HUES64 (cell line): Measurements from ENCODE around the gene SLC1A2.

Experiments used
- H3K27ac ChIP-seq: 2 replicates; pipeline ENCODE4 v1.7.0; 2013; ENCODE audit warnings: low read depth, low read length, inconsistent platforms
- H3K27me3 ChIP-seq: 2 replicates; pipeline ENCODE4 v1.6.1; 2013; ENCODE audit warnings: mild to moderate bottlenecking, low read length; ENCODE audit not compliant: insufficient read depth
- H3K36me3 ChIP-seq: 2 replicates; pipeline ENCODE4 v1.6.1; 2013; ENCODE audit warnings: mild to moderate bottlenecking, low read length; ENCODE audit not compliant: insufficient read depth
- H3K4me1 ChIP-seq: 2 replicates; pipeline ENCODE4 v1.6.1; 2013; ENCODE audit warnings: mild to moderate bottlenecking, low read length, moderate library complexity; ENCODE audit not compliant: insufficient read depth
- H3K4me3 ChIP-seq: 2 replicates; pipeline ENCODE4 v1.5.1; 2013; ENCODE audit warnings: mild to moderate bottlenecking, low read length, moderate library complexity
- H3K9ac ChIP-seq: 2 replicates; pipeline ENCODE4 v1.6.1; 2013; ENCODE audit warnings: mild to moderate bottlenecking, low read depth, low read length
- H3K9me3 ChIP-seq: 2 replicates; pipeline ENCODE4 v1.6.1; 2013; ENCODE audit warnings: low read depth, low read length; ENCODE audit not compliant: insufficient read depth
- WGBS: fragments of 150-250, 120-280 bp; methylation state at CpG from one replicate; pipeline ENCODE4 v1.1.7; 2013; ENCODE audit warnings: missing lambda C conversion rate; 5-methylcytosine and 5-hydroxymethylcytosine counted together

The SLC1A2 gene

DNA sequence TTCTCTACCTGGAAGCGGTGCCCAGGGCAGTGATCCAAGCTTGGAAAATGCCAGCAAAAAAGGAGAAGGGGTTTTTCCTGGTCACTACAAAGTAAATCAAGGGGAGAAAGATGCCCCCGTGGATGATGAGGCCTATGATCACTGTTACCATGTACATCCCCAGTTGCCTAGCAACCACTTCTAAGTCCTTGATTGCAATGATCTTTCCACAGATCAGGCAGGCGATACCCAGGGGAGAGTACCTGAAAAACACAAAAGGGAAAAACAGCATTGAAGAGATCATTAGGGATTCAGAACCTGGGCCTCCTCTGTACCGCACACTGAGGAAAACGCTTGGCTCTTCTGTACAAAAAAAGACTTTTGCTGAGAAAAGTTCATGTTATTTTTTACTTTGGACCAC is 127.1 kb downstream of the SLC1A2 start:
- H3K36me3 ChIP-seq = no peaks in the 10 kb centered on the region
- H3K27me3 ChIP-seq = no peaks in the 10 kb centered on the region
- H3K4me1 ChIP-seq = no peaks in the 10 kb centered on the region
- H3K27ac ChIP-seq = no peak overlapping the region
- 96% methylated on average over 5 of the region's 5 CpGs for WGBS
- H3K9ac ChIP-seq = no peak overlapping the region
- no peak overlapping the region for H3K4me3 ChIP-seq
- no peaks in the 10 kb centered on the region for H3K9me3 ChIP-seq

DNA sequence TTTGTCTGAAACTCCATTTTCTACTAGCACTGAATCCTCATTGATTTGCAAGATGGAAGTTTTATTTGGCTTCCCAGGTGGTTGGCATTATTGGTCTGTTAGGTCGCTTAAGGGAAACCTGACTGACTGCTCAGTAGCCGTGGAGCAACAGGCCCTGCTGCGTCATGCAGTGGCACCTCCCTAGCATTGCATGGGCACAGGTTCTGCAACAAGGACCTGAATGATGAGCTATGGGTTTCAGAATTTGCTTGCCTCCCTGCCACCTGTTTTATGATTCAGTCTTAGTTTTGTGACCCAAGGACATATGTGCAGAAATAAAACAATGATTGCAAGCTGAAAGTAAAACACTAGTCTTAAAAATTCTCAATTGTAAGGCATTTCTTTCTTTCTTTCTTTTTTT is 128.5 kb downstream of the SLC1A2 start:
- no peak overlapping the region for H3K4me3 ChIP-seq
- no peaks in the 10 kb centered on the region for H3K9me3 ChIP-seq
- H3K4me1 ChIP-seq = no peaks in the 10 kb centered on the region
- WGBS = 70% methylated on average over 3 of the region's 3 CpGs
- H3K36me3 ChIP-seq = no peaks in the 10 kb centered on the region
- H3K9ac ChIP-seq = no peak overlapping the region
- no peak overlapping the region for H3K27ac ChIP-seq
- no peaks in the 10 kb centered on the region for H3K27me3 ChIP-seq

DNA sequence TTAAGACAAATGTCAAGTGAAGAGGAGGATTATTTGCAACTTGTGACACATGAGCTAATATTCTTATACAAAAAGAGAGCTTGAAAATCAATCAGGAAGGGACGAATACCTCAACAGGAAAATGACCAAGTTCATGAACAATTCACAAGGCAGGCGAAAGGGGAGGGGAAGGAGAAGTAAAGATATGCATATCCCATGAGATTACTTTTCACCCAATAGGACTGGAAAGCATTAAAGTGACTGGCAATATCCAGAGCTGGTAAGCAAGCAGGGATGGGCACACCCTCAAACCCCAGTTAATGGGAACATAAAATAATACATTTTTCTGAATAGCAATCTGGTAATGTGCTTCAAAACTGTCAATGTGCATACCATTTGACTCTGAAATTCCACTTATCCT is 129.5 kb downstream of the SLC1A2 start:
- no peak overlapping the region for H3K4me3 ChIP-seq
- no peak overlapping the region for H3K9ac ChIP-seq
- no peaks in the 10 kb centered on the region for H3K27me3 ChIP-seq
- H3K4me1 ChIP-seq = no peaks in the 10 kb centered on the region
- 83% methylated on average over 1 of the region's 2 CpGs for WGBS
- H3K27ac ChIP-seq = no peak overlapping the region
- no peaks in the 10 kb centered on the region for H3K9me3 ChIP-seq
- H3K36me3 ChIP-seq = no peaks in the 10 kb centered on the region

DNA sequence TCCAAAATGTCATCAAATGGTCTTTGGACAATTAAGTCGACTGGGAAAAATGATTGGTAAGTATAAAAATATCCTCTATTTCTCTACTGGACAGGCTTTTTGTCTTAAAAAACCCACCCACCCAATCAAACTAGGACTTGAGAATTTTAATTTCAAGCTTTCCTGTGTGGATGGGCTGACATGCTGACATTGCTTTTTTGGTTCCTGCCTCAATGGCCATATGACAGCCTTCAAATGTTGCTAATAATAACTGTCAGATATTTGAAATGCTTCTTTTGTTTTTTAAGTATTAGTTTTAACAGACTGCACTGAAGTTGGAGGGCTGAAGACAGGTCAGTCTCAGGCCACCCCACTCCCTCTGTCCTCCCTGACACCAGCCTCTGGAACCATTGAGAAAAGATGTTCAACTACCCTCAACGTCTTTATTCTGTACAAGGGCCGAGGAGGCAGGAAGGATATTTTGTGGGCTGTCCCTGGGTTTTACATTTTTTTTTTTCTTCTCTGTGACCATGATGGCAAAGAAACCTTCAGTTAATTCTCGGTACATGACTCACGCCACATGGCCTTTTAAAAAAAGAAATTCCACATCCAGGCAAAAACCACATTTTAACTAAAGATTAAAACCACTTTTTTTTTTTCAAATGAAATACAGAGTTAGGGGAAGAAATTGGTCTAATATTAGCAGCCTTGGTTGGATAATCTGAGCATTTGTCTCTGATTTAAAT is 130.4 kb downstream of the SLC1A2 start:
- Histone ChIP-seq H3K27me3 (no peaks in the 10 kb centered on the region), H3K27ac (no peak overlapping the region), H3K9ac (no peak overlapping the region), H3K36me3 (no peaks in the 10 kb centered on the region), H3K4me1 (no peaks in the 10 kb centered on the region), H3K9me3 (no peaks in the 10 kb centered on the region), H3K4me3 (no peak overlapping the region)
- 97% methylated on average over 4 of the region's 5 CpGs for WGBS

DNA sequence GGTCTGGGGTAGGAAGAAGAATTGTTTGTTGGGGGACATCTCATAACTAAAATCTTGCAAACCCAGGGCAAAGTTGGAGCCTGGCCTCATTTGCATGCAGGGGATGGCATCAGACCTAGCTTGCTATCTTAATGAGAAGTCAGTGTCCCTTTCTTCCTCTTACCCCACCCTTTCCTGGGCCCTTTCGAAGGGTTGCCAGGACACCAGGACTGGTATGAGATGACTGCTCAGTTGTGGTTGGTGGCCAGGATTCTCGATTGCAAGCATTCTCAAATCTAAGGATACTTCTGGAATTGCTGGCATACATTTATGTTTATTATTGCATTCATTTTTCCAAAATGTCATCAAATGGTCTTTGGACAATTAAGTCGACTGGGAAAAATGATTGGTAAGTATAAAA is 131.0 kb downstream of the SLC1A2 start:
- Histone ChIP-seq H3K4me1 (no peaks in the 10 kb centered on the region), H3K27me3 (no peaks in the 10 kb centered on the region), H3K9me3 (no peaks in the 10 kb centered on the region), H3K27ac (no peak overlapping the region), H3K9ac (no peak overlapping the region), H3K4me3 (no peak overlapping the region), H3K36me3 (no peaks in the 10 kb centered on the region)
- 96% methylated on average over 2 of the region's 3 CpGs for whole genome bisulfite sequencing

DNA sequence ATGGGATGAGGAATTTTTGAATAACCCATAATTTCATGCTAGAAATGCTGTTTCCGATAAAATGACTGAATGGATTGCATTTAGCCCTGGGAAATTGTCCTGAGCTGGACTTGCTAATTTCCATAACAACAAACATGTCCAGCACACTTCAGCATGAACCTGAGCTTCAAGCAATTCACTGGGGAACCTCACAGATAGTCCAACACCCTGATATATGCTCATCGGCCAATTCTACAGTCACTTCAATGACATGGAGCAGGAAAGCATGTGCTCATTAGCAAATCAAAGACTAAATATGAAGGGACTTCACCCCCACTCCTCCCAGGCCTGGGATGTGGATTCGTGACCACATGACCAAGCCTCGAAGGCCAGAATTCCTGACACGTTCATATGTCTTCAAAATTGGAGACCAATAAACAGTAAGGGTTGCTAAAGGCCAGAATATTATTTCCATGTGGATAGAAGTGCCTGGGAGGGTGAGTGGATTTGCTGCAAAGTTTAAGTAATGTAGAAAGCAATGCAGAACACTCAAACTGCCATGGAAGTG is 131.9 kb downstream of the SLC1A2 start:
- Histone ChIP-seq H3K27me3 (no peaks in the 10 kb centered on the region), H3K36me3 (no peaks in the 10 kb centered on the region), H3K4me1 (no peaks in the 10 kb centered on the region), H3K9ac (no peak overlapping the region), H3K4me3 (no peak overlapping the region), H3K9me3 (no peaks in the 10 kb centered on the region), H3K27ac (no peak overlapping the region)
- WGBS = 93% methylated on average over 5 of the region's 5 CpGs

DNA sequence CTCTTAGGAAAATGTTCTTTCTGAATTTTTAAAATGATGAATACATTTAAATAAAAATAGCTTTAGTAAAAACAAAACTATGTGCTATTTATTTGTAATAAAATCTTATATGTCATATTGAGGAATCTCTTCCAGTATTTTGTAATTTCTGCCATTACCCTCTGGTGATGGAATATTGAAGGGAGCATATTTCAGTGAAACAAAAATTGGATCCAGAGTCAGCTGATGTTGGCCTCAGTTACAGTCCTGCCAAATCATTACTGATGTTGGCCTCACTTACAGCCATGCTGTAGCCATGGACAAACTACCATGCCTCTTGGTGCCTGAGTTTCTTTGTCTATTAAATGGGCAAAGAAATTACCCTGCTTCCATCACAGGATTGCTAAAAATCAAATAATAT is 133.2 kb downstream of the SLC1A2 start:
- no peak overlapping the region for H3K9ac ChIP-seq
- H3K4me3 ChIP-seq = no peak overlapping the region
- no peak overlapping the region for H3K27ac ChIP-seq
- H3K27me3 ChIP-seq = no peaks in the 10 kb centered on the region
- no peaks in the 10 kb centered on the region for H3K4me1 ChIP-seq
- no peaks in the 10 kb centered on the region for H3K9me3 ChIP-seq
- no peaks in the 10 kb centered on the region for H3K36me3 ChIP-seq

DNA sequence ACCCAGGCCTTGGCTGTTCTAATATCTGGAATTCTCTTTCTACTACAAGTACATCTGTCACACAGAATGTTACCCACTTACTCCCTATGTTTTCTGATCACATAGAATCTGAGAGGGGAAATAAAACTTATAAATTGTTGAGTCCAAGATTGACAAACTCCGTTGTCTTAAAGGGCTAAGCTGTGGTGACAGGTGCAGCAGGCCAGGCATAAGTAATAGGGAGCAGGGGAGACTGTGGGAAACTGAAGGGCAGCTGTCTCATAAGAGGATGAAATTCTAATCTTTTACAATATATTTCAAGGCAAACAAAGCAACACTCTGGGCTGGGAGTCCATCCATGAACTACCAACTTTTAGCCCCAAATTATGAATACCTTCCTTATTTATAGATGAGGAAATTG is 133.9 kb downstream of the SLC1A2 start:
- no peaks in the 10 kb centered on the region for H3K9me3 ChIP-seq
- H3K27ac ChIP-seq = no peak overlapping the region
- no peaks in the 10 kb centered on the region for H3K36me3 ChIP-seq
- 89% methylated on average over 1 of the region's 1 CpG for WGBS
- no peaks in the 10 kb centered on the region for H3K27me3 ChIP-seq
- no peaks in the 10 kb centered on the region for H3K4me1 ChIP-seq
- no peak overlapping the region for H3K4me3 ChIP-seq
- no peak overlapping the region for H3K9ac ChIP-seq

DNA sequence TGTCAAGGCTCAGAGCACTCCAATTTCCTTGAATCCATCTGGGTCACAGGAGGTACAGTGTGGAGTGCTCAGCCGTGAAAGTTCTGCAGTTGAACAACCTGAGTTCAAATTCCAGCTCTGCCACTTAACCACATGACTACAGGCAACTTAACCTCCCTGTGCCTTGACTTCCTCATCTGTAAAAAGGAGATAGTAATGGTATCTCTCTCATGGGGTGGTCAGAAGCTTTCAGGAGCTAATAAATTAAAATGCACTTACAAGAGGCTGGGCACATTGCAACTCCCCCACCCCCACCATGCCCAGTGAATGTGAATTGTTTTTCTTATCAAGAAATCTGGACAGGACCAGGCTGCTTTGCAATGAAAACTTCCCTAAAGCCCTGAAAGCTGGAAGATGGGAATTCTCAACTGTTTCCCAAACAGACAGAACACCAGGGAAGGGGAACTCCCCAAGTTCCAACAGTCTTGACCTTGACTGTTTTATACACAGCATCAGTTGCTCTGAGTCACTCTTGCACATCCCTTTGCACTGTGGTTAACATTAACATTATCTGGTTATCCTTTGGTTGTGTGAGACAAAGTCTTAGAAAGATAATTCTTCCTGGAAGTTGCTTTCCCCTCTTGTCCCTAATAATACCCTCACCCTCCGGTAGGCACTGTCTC is 137.0 kb downstream of the SLC1A2 start:
- H3K4me1 ChIP-seq = no peaks in the 10 kb centered on the region
- no peak overlapping the region for H3K4me3 ChIP-seq
- H3K27ac ChIP-seq = no peak overlapping the region
- no peaks in the 10 kb centered on the region for H3K27me3 ChIP-seq
- H3K9ac ChIP-seq = no peak overlapping the region
- H3K9me3 ChIP-seq = no peaks in the 10 kb centered on the region
- H3K36me3 ChIP-seq = no peaks in the 10 kb centered on the region
- 81% methylated on average over 2 of the region's 2 CpGs for WGBS

DNA sequence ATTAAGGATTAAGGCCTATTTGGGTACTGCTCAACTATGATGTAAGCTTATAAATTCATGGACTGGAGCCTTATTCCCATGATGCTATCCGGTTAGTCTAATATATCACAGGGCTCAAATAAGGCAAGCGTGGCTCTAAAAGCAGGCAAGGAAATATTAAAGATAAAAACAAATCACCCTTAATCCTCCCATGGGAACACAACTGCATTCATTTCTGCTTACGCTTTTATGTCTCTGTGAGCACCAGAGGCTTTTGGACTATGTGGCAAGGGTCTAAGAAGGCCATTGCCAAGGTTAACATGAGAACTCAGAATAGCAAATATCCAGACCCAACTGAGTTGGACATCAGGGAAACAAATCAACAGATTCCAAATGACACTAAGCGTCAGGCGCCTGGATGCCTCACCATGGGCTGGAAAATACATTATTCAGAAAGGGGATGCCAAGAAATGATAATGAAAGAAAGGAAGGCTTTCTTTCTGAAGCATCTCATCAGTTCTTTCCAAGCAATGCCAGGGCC is 138.1 kb downstream of the SLC1A2 start:
- H3K9me3 ChIP-seq = no peaks in the 10 kb centered on the region

DNA sequence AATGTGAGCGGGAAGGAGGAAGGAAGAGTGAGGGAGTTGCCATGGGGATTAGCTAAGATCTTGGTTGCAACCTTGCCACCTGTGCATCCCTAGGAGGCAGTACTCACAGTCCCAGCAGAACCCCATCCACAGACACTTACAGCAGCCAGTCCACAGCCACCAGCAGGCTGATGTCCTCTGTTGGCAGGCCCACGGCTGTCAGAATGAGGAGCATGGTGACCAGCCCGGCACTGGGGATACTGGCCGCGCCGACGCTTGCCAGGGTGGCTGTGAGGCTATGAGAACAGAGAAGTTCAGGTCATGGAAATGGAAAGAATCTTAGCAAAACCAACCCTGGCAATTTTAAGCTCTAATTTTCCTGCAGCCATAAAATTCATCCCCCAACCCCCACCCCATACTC is 138.6 kb downstream of the SLC1A2 start:
- WGBS = 97% methylated on average over 6 of the region's 7 CpGs

More for the DNA sequence above, 138.1 kb downstream of the SLC1A2 start:
- H3K4me3 ChIP-seq = no peak overlapping the region
- H3K27ac ChIP-seq = no peak overlapping the region
- H3K9ac ChIP-seq = no peak overlapping the region
- H3K27me3 ChIP-seq = no peaks in the 10 kb centered on the region
- over 99% methylated on average over 5 of the region's 5 CpGs for WGBS
- no peaks in the 10 kb centered on the region for H3K36me3 ChIP-seq
- H3K4me1 ChIP-seq = no peaks in the 10 kb centered on the region

More for the DNA sequence above, 138.6 kb downstream of the SLC1A2 start:
- Histone ChIP-seq H3K4me3 (no peak overlapping the region), H3K27ac (no peak overlapping the region), H3K9me3 (no peaks in the 10 kb centered on the region), H3K9ac (no peak overlapping the region), H3K27me3 (no peaks in the 10 kb centered on the region), H3K4me1 (no peaks in the 10 kb centered on the region), H3K36me3 (no peaks in the 10 kb centered on the region)
